K562 (cell line): ENCODE measurements around the gene PBX4. TPM values are rescaled to one million over a fixed set of nuclear protein-coding genes. Genes with fewer than 3 reads are reported as not detected.

ENCODE experiments used
- CTCF ChIP-seq, 3 experiments: IDR thresholded peaks in 2 of 3; conservative IDR thresholded peaks in 1 of 3; 2 replicates each; pipeline ENCODE4 v1.5.1; 2011 to 2012; ENCODE audit warnings: low read length in 3 of 3, mild to moderate bottlenecking in 3 of 3, control low read depth in 2 of 3, improper control_type of control experiment in 1 of 3, inconsistent platforms in 1 of 3, low read depth in 1 of 3, mixed read lengths in 1 of 3, moderate library complexity in 1 of 3; ENCODE audit not compliant: insufficient read depth in 2 of 3
- SRF ChIP-seq, 2 experiments: fragments of 250-450, 450-650 bp in 1 of 2; sonication (Bioruptor Pico) in 1 of 2; sonication (generic) in 1 of 2; formaldehyde crosslinking; IDR thresholded peaks; 2 replicates each; pipeline versions ENCODE4 v1.5.0 to v1.5.1; 2020 to 2022; ENCODE audit warnings: mild to moderate bottlenecking in 1 of 2, missing genetic modification reagents in 1 of 2
- ZNF764 ChIP-seq: fragments of 250-450 bp; sonication (Bioruptor Pico); IDR thresholded peaks from 2 replicates; pipeline ENCODE4 v1.4.0; 2020; ENCODE audit warnings: low read depth, mild to moderate bottlenecking, moderate library complexity
- polyA plus RNA-seq, 8 experiments: library from polyadenylated mRNA; depleted of rRNA in 4 of 8; stranded (reverse) in 5 of 8; unstranded in 3 of 8; fragments of >200 nt; fragmentation: Nextera tagmentation in 2 of 8; fragmentation: Illumina TruSeq in 1 of 8; extraction: Ambion mirVana in 2 of 8; extraction: Trizol in 1 of 8; gene quantifications; 2 replicates each; pipeline versions ENCODE4 v1.2.1 to v1.2.3, GENCODE V29; 2011 to 2014; ENCODE audit warnings: inconsistent platforms in 1 of 8, missing spikeins in 1 of 8
- total RNA-seq, 7 experiments: library from RNA; depleted of rRNA in 6 of 7; stranded (reverse); fragments of >200 nt in 6 of 7; fragmentation: Illumina TruSeq in 2 of 7; extraction: Trizol in 2 of 7; gene quantifications; 2 replicates each; pipeline versions ENCODE4 v1.2.1 to v1.2.3, GENCODE V29; 2011 to 2021; ENCODE audit warnings: low replicate concordance in 1 of 7
- TF ChIP-seq, protein P1 (sequence below), 2 experiments: IDR thresholded peaks in 1 of 2; conservative IDR thresholded peaks in 1 of 2; 2 replicates each; pipeline ENCODE4 v1.6.1; 2016; ENCODE audit warnings: low read depth in 2 of 2, mild to moderate bottlenecking in 1 of 2, missing compliant biosample characterization in 1 of 2, missing genetic modification characterization in 1 of 2, moderate library complexity in 1 of 2

The PBX4 gene
- total and polyA plus RNA-seq, 9 of the 15 experiments (the other 6 are each of a cell fraction or from before 2014, with no cell fraction given): 0.11 to 3.8 (median 1.6) TPM; not detected in 1

GRCh38 chr19:19579533-19580361, 38.7 kb downstream of the PBX4 start (continued):
- no peak for TF ChIP-seq ZNF764
- TF ChIP-seq CTCF (IDR thresholded peaks at IDR 0.05 in 2 of 3, conservative IDR thresholded peaks at IDR 0.05 in 1 of 3; ENCODE audit: insufficient read depth in 2 of 3, low read depth in 1 of 3, low read length in 3 of 3): no peak
- TF ChIP-seq SRF (CRISPR knock-in tag; IDR thresholded peaks at IDR 0.05): no peak
- TF ChIP-seq, protein P1, sequence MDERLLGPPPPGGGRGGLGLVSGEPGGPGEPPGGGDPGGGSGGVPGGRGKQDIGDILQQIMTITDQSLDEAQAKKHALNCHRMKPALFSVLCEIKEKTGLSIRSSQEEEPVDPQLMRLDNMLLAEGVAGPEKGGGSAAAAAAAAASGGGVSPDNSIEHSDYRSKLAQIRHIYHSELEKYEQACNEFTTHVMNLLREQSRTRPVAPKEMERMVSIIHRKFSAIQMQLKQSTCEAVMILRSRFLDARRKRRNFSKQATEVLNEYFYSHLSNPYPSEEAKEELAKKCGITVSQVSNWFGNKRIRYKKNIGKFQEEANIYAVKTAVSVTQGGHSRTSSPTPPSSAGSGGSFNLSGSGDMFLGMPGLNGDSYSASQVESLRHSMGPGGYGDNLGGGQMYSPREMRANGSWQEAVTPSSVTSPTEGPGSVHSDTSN (CRISPR knock-in tag; IDR thresholded peaks at IDR 0.05; ENCODE audit: low read depth): no peak
- TF ChIP-seq, protein P1 (tag; conservative IDR thresholded peaks at IDR 0.05; ENCODE audit: low read depth): no peak
